Aorta (tissue), 5 donors: ENCODE results near the gene MKNK1. TPM values are rescaled to one million over a fixed set of nuclear protein-coding genes. Genes with fewer than 3 reads are reported as not detected.

Experiments used
- ATAC-seq: fragments of 200-7000 bp; cut with Tn5 transposase; one replicate; pipeline ENCODE4 v1.9.1; 2022; ENCODE audit warnings: moderate library complexity; ENCODE audit not compliant: low FRiP score
- DNase-seq, 2 donors: peaks; one replicate each; pipeline ENCODE4 v3.0.0-alpha.2; 2020
- H3K27ac ChIP-seq, 2 donors: one replicate each; pipeline ENCODE4 v1.5.1; 2013; ENCODE audit warnings: low read length in 2 of 2, mild to moderate bottlenecking in 2 of 2, moderate library complexity in 2 of 2, control low read depth in 1 of 2, inconsistent platforms in 1 of 2, low read depth in 1 of 2
- H3K27me3 ChIP-seq, 2 donors: one replicate each; pipeline ENCODE4 v1.6.1; 2013; ENCODE audit warnings: control low read depth in 1 of 2, low read length in 1 of 2, mild to moderate bottlenecking in 1 of 2, moderate library complexity in 1 of 2; ENCODE audit not compliant: insufficient read depth in 2 of 2, control insufficient read depth in 1 of 2
- H3K36me3 ChIP-seq, 2 donors: one replicate each; pipeline ENCODE4 v1.6.1; 2013; ENCODE audit warnings: control low read depth in 1 of 2, low read length in 1 of 2, mild to moderate bottlenecking in 1 of 2; ENCODE audit not compliant: insufficient read depth in 2 of 2, control insufficient read depth in 1 of 2
- H3K4me1 ChIP-seq, 2 donors: one replicate each; pipeline ENCODE4 v1.6.1; 2013; ENCODE audit warnings: low read length in 2 of 2, control low read depth in 1 of 2, mild to moderate bottlenecking in 1 of 2, moderate library complexity in 1 of 2; ENCODE audit not compliant: insufficient read depth in 2 of 2, control insufficient read depth in 1 of 2
- H3K4me3 ChIP-seq, 2 donors: one replicate each; pipeline ENCODE4 v1.5.1; 2013; ENCODE audit warnings: low read length in 2 of 2, control low read depth in 1 of 2, mild to moderate bottlenecking in 1 of 2
- H3K9me3 ChIP-seq: one replicate; pipeline ENCODE4 v1.6.1; 2013; ENCODE audit warnings: mild to moderate bottlenecking, low read length; ENCODE audit not compliant: control insufficient read depth
- WGBS, 2 donors: extraction: QIAGEN DNeasy Blood & Tissue Kit; methylation state at CpG; one replicate each; pipeline ENCODE4 v1.1.7; 2013; 5-methylcytosine and 5-hydroxymethylcytosine counted together
- intact Hi-C, 2 donors: fragments of 100-400 bp; cut with DNase I; formaldehyde crosslinking; loops; one replicate each; pipeline versions ENCODE4 v1.14.2 to v1.15.0; 2022
- polyA plus RNA-seq, 2 donors: library from polyadenylated mRNA; stranded (reverse); fragments of 200-250 nt; gene quantifications; one replicate each; pipeline ENCODE4 v1.2.3, GENCODE V29; 2013
- total RNA-seq, 2 donors: library from RNA; stranded (reverse); fragmentation: NEBNext Ultra II Directional; extraction: Animal tissue kit (Norgen Biotek cat#: 25700); gene quantifications; one replicate each; pipeline ENCODE4 v1.2.1, GENCODE V29; 2021
- donor health status: healthy with polysubstance abuse.
- donor health status: Bipolar disorder and iron deficiency.
- donor health status: DM: no; HTN: no; CAD: no.
- donor health status: DM: no; HTN: no; CAD: no.
- donor health status: DM: yes; HTN: yes; CAD: no.

Gene MKNK1
- total and polyA plus RNA-seq, 4 donors: 25.5 to 111 (median 72.3) TPM

DNA sequence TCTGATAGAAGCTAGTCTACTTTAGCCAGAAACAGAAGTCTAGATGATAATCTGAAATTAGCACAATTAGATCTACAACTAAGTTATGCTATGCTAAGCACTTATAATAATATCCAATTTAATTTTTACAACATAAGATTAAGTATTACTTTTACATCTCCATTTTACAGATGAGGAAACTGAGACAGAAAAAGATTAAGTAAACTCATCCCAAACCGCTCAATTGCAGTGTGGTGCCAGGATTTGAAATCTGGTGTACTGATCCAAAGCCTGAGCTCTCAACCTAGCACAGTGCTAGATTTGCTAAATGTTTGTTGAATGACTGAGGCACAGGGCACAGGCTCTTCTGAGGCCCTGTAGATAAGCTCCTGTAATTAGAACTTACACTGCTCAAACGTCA is 66.4 kb downstream of the MKNK1 start:
- ATAC-seq: no peak
- Histone ChIP-seq H3K36me3 (no peaks in the 10 kb centered on the region), H3K9me3 (no peaks in the 10 kb centered on the region), H3K27ac (no peak overlapping the region), H3K4me1 (no peaks in the 10 kb centered on the region), H3K27me3 (no peaks in the 10 kb centered on the region), H3K4me3 (no peak overlapping the region)
- intact Hi-C loops: no loop called here
- 83 to 91% methylated on average over 2 of the region's 2 CpGs for WGBS, 2 donors
- no peak for DNase-seq

DNA sequence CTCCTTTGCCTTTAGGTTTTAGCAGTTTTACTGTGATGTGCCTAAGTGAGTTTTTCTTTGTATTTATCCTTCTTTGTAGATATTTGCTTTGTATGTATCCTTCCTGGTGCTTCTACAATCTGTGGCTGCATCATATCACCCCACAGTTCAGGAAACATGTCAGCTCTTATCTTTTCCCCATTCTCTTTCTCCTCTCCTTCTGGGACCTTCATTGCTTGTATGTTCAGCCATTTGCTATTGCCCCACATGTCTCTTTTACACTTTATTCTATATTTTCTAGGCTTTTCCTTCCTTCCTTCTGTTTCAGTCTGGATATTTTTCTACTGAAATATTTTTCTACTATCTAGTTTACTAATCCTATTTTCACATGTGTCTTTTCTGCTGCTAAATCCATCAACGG is 67.5 kb downstream of the MKNK1 start:
- Histone ChIP-seq H3K27me3 (no peaks in the 10 kb centered on the region), H3K4me1 (no peaks in the 10 kb centered on the region), H3K4me3 (no peak overlapping the region), H3K9me3 (no peaks in the 10 kb centered on the region), H3K27ac (no peak overlapping the region), H3K36me3 (no peaks in the 10 kb centered on the region)
- ATAC-seq: no peak
- no peak for DNase-seq
- 92 to 96% methylated on average over 1 of the region's 1 CpG for WGBS, 2 donors
- intact Hi-C loops: no loop called here

DNA sequence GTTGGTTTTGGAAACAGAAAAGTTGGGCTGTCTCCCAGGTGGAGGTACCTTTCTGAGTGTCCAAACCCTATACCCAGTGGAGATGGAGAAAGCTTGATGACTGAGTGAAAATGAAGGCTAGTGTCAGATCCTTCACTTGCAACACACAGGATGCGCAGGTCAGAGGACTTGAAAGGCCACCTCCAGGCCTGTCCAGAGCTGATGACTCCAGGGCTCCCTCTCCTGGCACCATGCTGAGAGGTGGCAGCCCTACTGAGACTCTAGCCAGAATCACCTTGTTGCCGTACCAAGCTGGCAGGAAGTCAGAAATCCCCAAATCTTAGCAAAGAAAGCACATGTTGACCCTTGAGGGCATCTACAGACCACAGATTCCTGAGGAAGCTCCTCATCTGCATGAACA is 69.0 kb downstream of the MKNK1 start:
- 65 to 77% methylated on average over 2 of the region's 2 CpGs for WGBS, 2 donors
- intact Hi-C loops: no loop called here
- H3K9me3 ChIP-seq: no peaks in the 10 kb centered on the region
- no peaks in the 10 kb centered on the region for H3K36me3 ChIP-seq
- no peaks in the 10 kb centered on the region for H3K27me3 ChIP-seq
- H3K4me1 ChIP-seq: no peaks in the 10 kb centered on the region
- DNase-seq (no peak), ATAC-seq (no peak)
- H3K4me3 ChIP-seq: no peak overlapping the region
- no peak overlapping the region for H3K27ac ChIP-seq

DNA sequence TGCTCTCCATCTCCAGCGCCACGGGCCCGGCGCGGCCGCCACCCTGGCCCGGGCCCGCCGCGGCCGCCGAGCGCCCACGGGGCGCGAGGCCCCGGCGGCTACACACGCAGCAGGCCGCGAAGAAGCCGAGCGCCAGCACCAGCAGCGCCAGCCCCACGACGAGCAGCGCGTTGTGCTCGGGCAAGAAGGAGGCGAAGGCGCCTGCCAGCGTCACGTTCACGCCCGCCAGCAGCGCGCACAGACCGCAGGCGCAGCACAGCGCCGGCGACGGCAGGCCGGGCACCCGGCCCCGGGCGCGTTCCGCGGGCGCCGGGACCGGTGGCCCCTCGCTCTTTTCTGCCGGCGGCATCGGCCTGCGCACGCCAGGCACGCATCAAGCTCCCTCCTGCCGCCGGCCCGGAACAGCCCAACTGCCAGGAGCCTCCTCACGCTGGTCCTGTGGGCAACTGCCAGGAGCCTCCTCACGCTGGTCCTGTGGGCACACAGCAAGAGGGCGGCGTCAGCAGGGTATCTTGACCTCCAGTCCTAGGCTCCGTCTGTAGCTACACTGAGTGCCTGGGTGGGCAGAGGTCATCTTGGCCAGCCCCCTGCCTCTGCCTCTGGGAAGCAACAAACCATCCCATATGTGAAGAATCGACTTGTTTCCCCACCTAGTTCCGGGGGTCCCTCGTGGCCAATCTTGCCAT is 70.7 kb downstream of the MKNK1 start:
- Histone ChIP-seq H3K27ac (peak overlapping the region in 1 of 2 donors; percentile 70), H3K36me3 (no peaks in the 10 kb centered on the region), H3K4me1 (no peaks in the 10 kb centered on the region), H3K4me3 (peak overlapping the region; percentile 31 to 53), H3K9me3 (no peaks in the 10 kb centered on the region), H3K27me3 (no peaks in the 10 kb centered on the region)
- 4 to 6% methylated on average over 43 to 71 of the region's 71 CpGs for WGBS, 2 donors
- intact Hi-C loops: loop anchor here (2.0 to 5.0 kb wide), 2 partner anchors 189 to 191 kb away; no protein-coding TSS in a partner anchor
- peak; percentile 41 for ATAC-seq
- peak; percentile 66 to 85 for DNase-seq

DNA sequence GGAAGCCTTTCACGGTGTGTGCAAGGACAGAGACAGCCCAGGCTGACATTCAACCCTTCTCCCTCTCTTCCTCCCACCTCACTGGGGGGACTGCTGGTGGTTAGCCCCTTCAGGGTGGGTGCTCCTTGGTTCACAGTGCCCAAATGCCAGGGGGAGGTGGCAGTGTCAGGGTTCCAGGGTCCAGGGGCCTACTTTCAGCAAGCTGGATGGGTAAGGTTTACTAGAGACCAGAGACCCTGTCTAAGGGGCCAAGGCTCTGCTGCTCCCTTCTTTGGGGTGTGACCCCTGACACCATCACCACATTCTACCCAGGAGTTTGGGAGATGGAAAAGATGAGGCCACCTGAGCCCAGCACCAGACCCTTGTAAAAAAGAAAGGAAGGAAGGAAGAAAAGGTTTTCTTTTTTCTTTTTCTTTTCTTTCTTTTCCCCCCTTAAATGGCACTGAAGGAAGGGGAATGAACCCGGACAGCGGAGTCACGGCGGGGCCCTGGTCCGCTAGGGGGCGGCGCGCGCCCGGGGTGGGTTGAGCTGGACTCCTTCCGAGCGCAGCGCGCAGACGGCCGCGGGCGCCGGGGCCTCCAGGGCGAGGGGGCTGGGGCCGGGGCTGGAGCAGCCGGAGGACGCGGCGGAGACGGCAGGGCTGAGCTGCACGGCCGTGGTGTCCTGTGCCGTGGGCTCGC is 71.4 kb downstream of the MKNK1 start:
- WGBS, 2 donors: 4 to 5% methylated on average over 18 to 31 of the region's 31 CpGs
- Histone ChIP-seq H3K27ac (no peak overlapping the region), H3K4me1 (no peaks in the 10 kb centered on the region), H3K36me3 (no peaks in the 10 kb centered on the region), H3K9me3 (no peaks in the 10 kb centered on the region), H3K27me3 (no peaks in the 10 kb centered on the region), H3K4me3 (peak overlapping the region; percentile 31 to 53)
- peak; percentile 87 for ATAC-seq
- DNase-seq: peak; percentile 78 to 93
- intact Hi-C loops: loop anchor here (2.0 to 5.0 kb wide), 2 partner anchors 190 to 192 kb away; no protein-coding TSS in a partner anchor

DNA sequence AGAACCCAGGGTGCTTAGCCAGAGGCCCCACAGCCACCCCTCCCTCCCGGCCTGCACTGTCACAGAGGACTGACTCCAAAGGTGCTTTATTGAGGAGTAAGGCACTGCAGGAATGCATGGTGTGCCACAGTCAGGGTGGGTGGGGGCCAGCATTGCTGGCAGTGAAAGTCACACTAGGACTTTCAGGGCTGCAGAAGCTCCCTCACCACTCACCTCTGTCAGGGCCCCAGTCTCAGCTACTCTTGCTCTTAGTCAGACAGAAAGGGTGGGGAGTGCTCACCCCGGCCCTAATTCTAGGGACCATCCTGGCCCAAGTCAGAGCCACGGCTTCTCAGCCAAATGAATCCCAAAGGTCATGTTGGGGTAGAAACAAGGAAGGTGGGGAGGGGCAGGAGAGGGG is 72.0 kb downstream of the MKNK1 start:
- WGBS, 2 donors: 63 to 81% methylated on average over 3 of the region's 3 CpGs
- no peaks in the 10 kb centered on the region for H3K36me3 ChIP-seq
- DNase-seq (no peak), ATAC-seq (no peak)
- no peaks in the 10 kb centered on the region for H3K4me1 ChIP-seq
- no peak overlapping the region for H3K4me3 ChIP-seq
- H3K27ac ChIP-seq: no peak overlapping the region
- H3K9me3 ChIP-seq: no peaks in the 10 kb centered on the region
- H3K27me3 ChIP-seq: no peaks in the 10 kb centered on the region
- intact Hi-C loops: loop anchor here (2.0 to 5.0 kb wide), 2 partner anchors 190 to 193 kb away; no protein-coding TSS in a partner anchor

DNA sequence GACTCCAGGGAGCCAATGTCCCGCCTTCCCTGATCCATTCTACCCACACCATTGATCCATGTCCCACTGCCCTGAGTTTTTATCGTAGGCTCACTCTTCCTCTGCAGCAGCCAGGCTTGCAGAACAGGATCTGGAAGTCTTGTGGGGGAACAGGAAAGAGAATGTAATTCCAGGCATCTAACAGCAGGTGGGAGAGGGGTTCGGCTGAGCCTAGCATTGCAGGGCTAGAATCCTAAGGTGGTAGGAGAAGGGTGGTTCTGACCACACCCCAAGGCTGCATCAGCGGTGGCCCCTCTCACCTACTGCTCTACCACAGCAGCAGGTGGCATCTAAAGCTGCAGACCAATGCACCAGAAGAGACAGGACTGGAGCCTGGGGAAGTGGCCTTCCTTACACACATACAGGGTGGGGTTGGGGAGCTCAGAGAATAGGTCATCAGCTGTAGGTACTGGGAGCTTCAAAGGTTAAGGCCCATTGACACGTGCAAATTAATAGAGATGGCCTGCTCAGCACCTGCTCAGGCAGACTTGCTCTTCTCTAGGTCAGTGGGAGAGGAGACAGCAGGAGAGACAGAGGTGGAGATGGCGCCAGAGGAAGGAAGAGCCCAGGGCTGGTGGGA is 73.2 kb downstream of the MKNK1 start:
- WGBS, 2 donors: 80 to 81% methylated on average over 6 of the region's 6 CpGs
- Histone ChIP-seq H3K27ac (no peak overlapping the region), H3K4me3 (no peak overlapping the region), H3K27me3 (no peaks in the 10 kb centered on the region), H3K4me1 (no peaks in the 10 kb centered on the region), H3K36me3 (no peaks in the 10 kb centered on the region), H3K9me3 (no peaks in the 10 kb centered on the region)
- intact Hi-C loops: loop anchor here (1.0 to 5.0 kb wide), 2 partner anchors 85 to 191 kb away; no protein-coding TSS in a partner anchor
- ATAC-seq (no peak), DNase-seq (no peak)

DNA sequence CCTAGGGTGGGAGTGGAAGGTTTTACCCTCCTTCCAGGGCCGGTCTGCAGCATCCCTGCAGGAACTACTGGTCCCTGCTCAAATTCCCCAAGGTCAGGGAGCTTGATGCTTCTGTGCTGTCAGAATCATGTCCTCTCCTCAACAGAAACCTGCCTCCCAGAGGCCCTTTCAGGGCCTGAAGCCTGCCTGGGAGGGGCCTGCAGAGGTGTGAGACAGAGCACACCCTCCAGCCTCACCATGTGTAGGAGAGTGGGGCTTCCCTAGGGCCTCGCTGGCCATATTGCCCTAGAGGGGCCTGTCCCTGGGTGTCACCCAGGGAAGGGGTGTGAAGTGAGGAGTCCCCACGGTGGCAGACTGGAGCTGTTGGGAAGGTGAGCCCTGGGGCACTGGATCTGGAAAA is 73.8 kb downstream of the MKNK1 start:
- Histone ChIP-seq H3K4me3 (no peak overlapping the region), H3K27me3 (no peaks in the 10 kb centered on the region), H3K27ac (no peak overlapping the region), H3K9me3 (no peaks in the 10 kb centered on the region), H3K36me3 (no peaks in the 10 kb centered on the region), H3K4me1 (no peaks in the 10 kb centered on the region)
- 73 to 84% methylated on average over 3 of the region's 3 CpGs for WGBS, 2 donors
- intact Hi-C loops: loop anchor here (1.0 to 5.0 kb wide), 2 partner anchors 84 to 192 kb away; no protein-coding TSS in a partner anchor
- DNase-seq: no peak
- no peak for ATAC-seq
